ENCODE measurements around the gene JPH4.
A peak's percentile ranks its signal among the peaks of the same experiment; 100 is the strongest.

JPH4 gene

DNA sequence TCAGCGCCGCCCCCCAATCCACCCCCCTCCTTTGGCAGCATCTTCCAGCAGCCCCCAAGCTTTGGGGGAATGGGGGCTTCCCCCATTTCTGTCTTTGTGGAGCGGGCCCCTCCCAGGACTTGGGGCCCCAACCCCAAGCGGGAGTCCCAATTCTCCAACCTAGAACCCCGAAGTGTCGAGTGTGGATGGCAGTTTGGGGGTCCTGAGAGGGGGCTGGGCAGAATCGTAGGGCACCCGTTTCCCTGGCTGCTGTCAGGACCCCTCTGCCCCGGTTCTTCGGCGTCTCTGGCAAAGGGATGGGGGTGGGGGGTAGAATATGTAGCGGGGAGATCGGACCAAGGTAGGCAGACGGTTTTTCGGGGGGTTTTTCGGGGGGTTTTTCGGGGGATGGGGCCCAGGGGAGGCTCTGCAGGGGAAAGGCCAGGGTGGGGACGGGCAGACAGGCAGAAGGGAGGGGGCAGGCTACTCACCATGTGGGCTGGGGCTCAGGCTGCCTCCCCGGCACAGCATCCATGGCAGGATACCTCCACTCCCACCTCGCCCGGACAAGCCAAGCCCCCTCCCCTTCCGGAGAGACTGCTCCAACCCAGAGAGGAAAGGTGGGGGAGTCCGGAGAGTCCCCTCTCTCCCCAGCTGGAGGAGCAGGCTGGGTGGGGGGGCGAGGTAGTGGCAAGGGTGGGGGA, 739 bp downstream of the JPH4 start:
- DNase-seq: no peak

DNA sequence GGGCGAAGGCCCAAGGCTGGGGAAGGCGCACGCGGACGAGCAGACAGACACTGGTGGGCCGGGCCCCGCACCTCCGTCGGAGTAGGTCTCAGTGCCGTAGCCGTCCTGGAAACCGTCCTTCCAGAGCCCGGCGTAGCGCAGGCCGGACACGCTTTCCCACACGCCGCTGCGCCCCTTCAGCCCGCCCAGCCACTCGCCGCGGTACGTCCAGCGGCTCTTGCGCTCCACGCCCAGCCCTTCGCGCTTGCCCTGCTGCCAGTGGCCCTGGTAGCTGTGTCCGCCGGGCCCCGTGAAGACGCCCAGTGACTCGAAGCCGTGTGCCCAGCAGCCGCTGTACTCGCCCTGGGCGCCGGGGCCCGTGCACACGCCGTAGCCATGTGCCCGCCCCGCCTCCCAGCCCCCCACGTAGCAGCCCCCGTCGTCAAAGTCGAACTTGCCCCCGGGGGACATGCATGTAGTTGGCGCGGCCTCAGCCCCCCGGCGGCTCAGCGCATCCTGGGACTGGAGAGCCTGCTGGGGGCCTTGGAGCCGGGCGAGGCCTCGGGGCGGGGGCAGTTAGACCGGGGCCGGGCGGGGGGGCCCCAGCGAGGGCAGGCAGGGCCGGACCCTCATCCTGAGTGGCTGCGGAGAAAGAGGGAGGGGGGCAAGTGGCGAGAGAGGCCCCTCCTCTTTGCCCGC, 1.4 kb downstream of the JPH4 start:
- no peak for DNase-seq

GRCh38 chr14:23573384-23574015, 5.1 kb downstream of the JPH4 start:
- DNase-seq: no peak

GRCh38 chr14:23572836-23573235, 5.8 kb downstream of the JPH4 start:
- DNase-seq: peak in 1 of 2 experiments; percentile 15

- DNase-seq: peak in 1 of 2 experiments; percentile 5
These were observed 6.1 kb downstream of the JPH4 start for GRCh38 chr14:23572524-23572828.

DNA sequence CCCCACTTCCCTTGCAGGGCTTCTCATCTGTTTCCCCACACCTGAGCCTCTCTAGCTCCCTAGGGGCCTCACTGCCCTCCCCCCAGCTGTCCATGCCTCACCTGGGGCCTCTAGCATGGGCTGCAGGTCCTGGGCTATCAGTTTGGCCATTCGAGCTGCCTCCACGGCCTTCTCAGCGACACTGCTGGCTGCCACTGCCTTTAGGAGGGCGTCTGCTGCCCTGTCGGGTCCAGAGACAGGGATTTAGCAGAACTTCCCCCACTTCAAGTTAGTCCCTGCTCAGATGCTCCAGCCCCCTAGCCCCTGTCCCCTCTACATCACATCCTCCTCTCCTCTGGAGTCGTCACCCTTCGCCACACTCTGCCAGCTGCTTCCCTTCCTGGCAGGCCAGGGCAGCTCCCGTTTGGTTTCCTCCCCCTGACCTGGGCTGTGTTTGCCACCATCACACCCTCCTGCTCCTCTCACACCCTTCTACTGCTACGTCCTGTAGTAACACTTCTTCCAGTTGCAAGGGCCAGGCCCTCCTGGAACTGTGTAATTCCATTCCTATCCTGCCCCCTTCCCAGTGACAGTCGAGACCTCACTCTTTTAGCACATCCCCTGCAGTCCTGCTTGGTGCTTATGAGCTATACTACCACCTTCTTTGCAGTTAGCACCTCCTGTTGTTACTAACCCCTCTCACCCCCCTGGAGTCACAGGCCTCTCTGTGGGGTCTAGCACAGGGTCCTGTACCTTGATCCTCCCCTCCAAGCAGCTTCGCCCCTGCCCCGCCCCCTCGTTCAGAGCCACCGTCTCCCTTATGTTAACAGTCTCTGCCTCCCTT, 6.7 kb downstream of the JPH4 start:
- peak in 1 of 2 experiments; percentile 19 for DNase-seq

- no peak for DNase-seq
These were observed 7.6 kb downstream of the JPH4 start for GRCh38 chr14:23570806-23571483.

DNA sequence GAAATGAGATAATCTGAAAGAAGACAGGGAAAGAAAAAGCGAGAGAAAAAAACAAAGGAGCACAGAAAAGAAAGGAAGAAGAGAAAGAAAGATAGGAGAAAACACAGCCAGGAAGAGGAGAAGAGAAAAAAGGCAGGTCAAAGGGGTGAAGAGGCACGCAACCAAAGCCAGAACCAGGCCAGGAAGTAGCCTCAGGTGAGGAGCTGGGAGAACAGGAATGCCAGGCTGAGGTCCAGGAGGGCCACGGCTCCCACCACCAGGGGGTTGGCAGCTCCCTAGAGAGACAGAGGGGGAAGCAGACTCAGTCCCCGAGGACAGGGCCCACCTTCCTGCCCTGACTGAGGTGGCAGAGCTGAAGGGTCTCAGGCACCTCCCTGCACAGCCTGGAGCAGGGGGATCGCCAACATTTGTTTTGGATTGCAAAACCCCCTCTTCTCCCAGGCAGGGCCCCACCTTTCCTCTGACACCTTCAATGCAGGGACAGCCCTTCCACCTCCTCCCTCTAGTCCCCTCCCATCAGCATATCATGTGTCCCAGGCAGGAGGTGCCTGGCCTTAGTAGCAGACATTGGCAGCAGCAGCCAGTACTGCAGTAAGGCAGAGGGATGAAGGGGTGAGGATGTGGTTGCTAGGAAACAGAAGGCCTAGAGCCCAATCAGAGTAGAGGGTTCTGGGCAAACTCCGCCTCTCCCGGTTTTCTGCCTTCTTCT, 9.0 kb downstream of the JPH4 start:
- DNase-seq: peak in 1 of 2 experiments; percentile 11

DNA sequence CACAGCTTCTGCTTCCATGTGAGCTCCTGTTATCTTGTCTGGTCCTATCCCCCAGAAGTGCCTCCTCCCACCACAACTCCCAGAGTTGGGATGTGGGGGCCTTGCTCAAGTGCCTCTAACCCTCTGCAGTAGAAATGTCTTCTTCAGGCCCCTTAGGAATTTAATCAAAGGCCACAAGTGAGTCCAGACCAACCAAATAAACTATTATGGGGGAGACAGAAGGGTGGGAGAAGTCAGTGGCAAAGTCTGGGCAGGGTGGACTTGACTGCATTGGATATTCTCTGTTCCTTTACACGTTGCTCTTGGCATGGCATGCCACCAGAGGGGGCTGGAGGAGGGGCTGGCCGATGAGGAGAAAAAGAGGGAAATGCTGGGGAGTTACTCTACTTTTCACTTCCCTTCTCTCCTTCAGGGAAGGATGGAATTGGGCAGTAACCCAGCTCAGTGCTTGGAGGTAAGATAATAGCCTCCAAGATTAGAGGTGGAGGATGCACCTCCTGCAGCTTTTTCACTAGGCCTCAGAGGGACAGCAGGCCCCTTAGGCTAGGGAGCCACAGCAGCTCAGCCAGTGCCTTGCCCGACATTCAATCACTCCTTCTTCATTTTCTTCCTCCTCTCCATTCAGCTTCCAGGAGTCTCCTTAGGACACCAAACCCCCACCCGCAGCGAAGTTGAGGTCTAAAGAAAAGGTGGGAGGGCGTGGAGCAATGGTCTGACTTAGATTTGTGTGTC, 9.8 kb downstream of the JPH4 start:
- DNase-seq: peak; percentile 73 to 74

- no peak for DNase-seq
These were observed 10.5 kb downstream of the JPH4 start for GRCh38 chr14:23568021-23568599.

DNA sequence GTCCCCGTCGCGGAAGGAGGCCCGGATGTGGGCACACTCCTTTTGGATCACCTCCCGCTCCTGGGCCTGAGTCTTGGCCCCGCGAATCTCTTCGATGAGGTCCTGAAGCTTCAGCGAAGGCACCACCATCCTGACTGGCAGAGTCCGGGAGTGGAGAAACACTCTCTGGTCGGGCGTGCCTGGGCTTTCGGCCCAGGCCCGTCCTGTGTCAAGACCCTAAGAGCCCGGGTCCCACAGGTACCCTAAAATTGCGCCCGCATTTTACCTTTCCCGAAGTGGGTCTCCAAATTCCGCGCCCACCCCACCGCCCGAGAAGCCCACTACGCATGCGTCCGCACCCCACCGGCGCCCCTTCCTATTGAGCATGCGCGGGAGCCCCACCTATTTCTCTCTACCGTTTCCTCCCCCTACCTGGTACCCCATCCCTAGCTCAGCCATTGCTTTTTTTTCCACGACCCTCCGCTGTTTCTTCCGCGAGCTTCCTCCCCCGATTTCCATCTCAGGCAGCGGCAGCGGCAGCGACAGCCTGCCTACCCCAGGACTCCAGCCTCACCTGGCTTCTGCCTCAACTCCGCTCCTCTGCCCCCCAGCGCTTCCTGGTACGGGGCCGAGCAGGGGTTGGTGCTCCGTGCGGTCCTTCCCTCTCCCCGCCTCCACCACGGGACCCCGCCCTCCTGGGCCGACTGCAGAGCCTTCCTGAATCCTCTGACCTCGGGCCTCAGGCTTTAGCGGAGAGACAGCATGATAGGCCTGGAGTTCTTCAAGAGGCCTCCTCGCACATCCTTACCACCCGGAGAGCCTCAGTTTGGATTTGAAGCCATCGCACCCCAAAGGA, 11.2 kb downstream of the JPH4 start, which contains the start of gene AP1G2:
AP1G2 (minus strand) TSS at position 606 of the 835 bp plus-strand sequence; CDS start at position 129, 477 bp downstream.
- peak; percentile 86 to 88 for DNase-seq

- no peak for DNase-seq
These were observed 11.8 kb downstream of the JPH4 start for GRCh38 chr14:23566778-23567185.

DNA sequence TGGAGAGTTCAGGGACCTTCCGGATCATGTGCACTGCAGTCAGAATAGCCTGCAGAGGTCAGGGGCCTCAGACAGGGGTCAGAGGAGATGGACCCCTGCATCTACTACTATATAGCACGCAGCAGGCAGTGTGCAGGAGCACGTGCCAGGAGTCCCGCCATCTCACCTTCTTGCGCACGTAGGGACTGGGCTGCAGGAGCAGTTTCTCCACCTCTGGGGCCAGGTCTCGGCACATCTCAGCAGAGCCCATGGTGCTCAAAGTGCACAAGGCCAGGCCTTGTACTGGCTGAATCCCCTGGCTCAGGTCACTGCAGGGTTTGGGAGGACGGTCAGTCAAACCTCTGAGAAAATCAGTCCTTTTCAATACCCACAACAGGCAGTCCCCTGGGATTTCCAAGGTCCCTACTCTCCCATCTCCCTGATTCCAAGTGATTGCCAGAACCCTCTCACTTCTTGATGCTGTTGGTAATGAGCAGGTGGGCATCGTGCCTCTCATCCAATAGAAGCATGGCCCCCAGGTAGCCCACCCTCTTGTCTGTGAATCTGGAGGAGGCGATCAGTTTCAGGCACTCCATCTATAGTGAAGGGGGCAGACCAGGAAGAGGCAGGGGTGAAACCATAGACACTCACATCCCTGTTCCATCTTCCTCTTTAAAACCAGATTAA, 12.3 kb downstream of the JPH4 start:
- DNase-seq: no peak

DNA sequence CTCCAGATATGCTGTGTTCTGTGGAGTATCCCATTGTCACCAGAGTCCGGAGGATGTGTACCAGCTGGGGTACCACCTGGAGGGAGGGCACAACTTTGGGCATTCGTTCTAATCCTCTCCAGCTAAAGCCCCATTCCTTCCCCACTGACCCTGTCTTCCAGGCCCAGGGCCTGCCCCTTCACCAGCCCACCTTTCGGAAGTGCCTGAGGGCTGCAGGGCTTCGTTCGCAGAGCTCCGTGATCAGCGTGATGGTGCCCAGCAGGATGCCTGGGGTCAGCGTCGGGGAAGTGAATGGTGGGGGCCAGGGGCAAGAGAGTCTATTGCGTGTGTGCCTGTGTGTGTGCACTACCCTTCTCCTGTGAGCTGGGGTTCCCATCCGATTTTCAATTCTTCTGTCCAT, 13.0 kb downstream of the JPH4 start:
- DNase-seq: no peak

- no peak for DNase-seq
These were observed 13.7 kb downstream of the JPH4 start for GRCh38 chr14:23564876-23565275.

DNA sequence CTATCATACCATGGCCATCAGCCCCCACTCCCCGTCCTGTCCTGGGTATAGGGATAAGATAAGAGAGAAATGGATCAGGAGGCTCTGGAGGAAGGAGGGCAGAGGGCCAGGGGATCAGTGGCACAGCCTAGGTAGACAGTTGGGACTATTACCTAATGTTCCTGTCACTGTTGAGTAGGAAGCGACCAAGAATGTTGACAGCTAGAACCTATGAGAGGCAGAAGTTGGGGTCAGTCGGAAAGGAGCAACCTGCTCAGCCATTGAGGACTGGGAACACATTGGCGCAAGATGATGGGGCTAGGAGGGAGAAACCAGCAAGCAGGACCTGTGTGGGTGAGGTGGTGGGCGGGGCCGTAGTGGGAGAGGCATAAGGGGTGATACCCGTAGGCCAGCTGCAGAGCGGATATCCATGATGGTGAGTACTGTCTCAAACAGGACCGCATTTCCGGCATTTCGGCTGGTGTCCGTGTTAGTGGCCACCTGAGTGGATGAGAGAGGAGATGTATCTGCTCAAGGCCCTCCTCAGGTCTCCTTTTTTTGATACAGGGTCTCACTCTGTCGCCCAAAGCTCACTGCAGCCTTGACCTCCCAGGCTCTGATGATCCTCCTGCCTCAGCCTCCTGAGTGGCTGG, 14.3 kb downstream of the JPH4 start:
- DNase-seq: no peak

DNA sequence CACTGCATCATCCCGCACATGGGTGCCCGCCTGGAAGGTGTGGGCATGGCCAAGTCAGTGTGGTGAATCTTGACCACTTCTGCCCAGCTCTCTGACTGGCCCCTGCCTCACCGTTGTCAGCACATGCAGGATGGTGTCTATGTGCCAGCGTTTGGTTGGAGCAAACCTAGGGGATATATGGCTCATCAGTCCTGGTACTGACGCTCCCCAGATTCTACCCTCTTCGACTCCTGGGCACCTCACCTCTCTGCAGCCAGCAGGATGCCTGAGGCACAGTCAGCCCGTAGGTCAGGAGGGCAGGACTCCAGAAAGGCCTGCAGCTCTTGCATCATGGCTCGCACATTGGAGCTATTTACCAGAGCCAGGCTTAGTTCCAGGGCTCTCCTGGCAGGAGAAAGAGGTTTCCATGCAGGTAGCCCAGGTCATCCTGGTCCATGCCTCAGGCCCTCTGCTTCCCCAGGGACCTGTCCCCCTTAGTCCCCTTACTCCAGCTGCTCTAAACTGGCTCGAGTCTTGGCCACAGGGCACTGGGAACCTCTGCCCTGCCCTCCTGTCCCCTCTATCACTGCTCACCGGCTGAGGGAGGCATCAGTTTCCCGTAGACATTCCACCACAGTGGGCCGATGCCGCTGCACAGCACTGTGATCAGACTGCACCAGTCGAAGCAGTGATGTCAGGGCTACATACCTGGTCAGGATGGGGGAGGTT, 15.0 kb downstream of the JPH4 start:
- DNase-seq: no peak

DNA sequence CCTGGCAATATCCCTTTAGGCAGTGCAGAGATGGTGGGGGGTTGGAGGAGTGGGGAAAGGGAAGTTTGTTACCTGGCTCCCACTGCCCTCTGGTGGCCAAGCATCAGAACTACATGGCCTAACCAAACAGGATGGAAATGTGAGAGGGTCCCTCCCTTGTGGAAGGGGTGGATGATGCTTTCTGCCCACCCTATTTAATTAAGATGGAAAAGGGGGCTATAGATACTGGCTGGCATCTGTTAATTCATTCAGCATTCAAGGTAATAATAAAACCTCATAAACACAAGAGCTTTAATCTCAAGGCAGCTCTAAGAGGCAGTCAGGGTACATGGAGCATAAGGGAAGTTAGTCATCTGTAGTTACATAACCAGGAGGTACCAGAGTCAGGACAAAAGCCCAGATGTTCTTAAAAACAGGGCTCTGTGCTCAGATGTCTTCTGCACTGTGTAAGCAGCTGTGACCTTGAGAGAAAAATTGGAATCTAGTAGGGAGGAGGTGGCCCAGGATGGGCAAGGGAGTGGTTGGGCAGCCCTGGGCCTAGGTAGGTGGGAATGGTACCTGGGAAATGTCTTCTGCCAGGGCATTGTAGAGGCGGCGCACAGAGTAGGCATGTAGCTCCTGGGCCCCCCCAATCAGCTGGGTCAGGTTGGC, 15.6 kb downstream of the JPH4 start:
- peak; percentile 58 to 63 for DNase-seq

Measured in Kasumi-1 (cell line).